ENCODE results near the gene PDE6G. TPM values are rescaled to one million over a fixed set of nuclear protein-coding genes. Genes with fewer than 3 reads are reported as not detected.

PDE6G gene
- total and polyA plus RNA-seq, 2 of the 8 experiments (the other 6 are each of a cell fraction or from before 2014, with no cell fraction given) = 5.8 to 12.9 TPM

DNA sequence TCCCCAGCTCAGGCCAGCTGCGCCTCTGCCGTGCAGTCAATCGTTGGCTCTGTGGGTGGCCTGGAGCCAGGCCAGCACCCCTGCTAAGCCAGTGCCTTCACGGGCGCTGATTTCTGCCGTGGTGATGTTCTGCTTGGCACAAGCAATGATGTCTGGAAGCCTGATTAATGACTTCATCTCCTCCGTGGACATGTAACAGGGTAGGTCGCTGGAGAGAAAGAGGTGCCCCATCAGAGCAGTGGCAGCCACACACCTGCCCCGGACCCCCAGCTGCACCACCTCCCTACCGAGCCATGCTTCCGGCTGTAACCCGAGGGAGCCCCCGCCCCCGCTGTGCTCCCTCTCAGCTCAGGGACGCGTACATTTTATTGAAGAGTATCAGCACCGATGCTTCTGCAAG lies 25.3 kb upstream of the PDE6G start:
- H3K23me2 ChIP-seq (ENCODE audit: low read depth, low read length) = peaks cover 12% of the 10 kb centered on the region
- H2BK120ac ChIP-seq (replicated peaks; ENCODE audit: low read depth, low read length) = no peak overlapping the region
- H3K4me3 ChIP-seq (ENCODE audit: extremely low read depth in 1 of 4, insufficient read depth in 2 of 4, low read depth in 3 of 4, low read length in 4 of 4) = no peak overlapping the region
- peaks cover 0 to 22% of the 10 kb centered on the region in 2 experiments for H4K20me1 ChIP-seq (replicated peaks in 1 of 2; ENCODE audit: control insufficient read depth in 1 of 2, insufficient read depth in 2 of 2, low read length in 2 of 2)
- no peak overlapping the region for H3K14ac ChIP-seq (ENCODE audit: insufficient read length)
- TF ChIP-seq RNF2 (IDR thresholded peaks at IDR 0.05; ENCODE audit: borderline replicate concordance, low read depth, low read length, missing control alignments, poor library complexity, severe bottlenecking) (no peak), RXRA (IDR thresholded peaks at IDR 0.05; ENCODE audit: insufficient read depth, low read depth, low read length) (no peak), TAF7 (optimal IDR thresholded peaks at IDR 0.05; ENCODE audit: borderline replicate concordance, low read depth, low read length) (no peak), BACH1 (IDR thresholded peaks at IDR 0.05; ENCODE audit: low read length) (no peak), ZNF274 (IDR thresholded peaks at IDR 0.05; ENCODE audit: borderline replicate concordance, extremely low read depth, low read length) (no peak), BRCA1 (IDR thresholded peaks at IDR 0.05; ENCODE audit: low read depth, low read length) (no peak), MAFK (IDR thresholded peaks at IDR 0.05; ENCODE audit: low read depth, low read length) (no peak), RFX5 (IDR thresholded peaks at IDR 0.05; ENCODE audit: borderline replicate concordance, low read depth, low read length) (no peak)
- TF ChIP-seq, protein P1, sequence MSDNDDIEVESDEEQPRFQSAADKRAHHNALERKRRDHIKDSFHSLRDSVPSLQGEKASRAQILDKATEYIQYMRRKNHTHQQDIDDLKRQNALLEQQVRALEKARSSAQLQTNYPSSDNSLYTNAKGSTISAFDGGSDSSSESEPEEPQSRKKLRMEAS (IDR thresholded peaks at IDR 0.05) = no peak
- no peak overlapping the region for H3K27ac ChIP-seq (ENCODE audit: low read depth, low read length)
- H2BK15ac ChIP-seq (ENCODE audit: low read length) = no peak overlapping the region
- no peak overlapping the region for H2BK20ac ChIP-seq (ENCODE audit: low read length)
- DNase-seq (ENCODE audit: low read depth in 1 of 2, low spot score in 2 of 2) = no peak
- peaks cover 3 to 14% (median 7%) of the 10 kb centered on the region in 4 experiments; a peak in 6 of 7 replicates for H3K4me1 ChIP-seq (replicated peaks in 1 of 4; ENCODE audit: control insufficient read depth in 3 of 4, insufficient read depth in 4 of 4, low read length in 3 of 4)
- no peak overlapping the region for H3K23ac ChIP-seq (ENCODE audit: insufficient read length)
- no peaks in the 10 kb centered on the region for H3K9me3 ChIP-seq (ENCODE audit: insufficient read depth in 2 of 2, low read depth in 1 of 2, low read length in 1 of 2)
- H3K4me2 ChIP-seq (ENCODE audit: insufficient read depth in 1 of 2, low read depth in 2 of 2, low read length in 2 of 2) = no peak overlapping the region; a peak in 1 of 4 replicates
- H2AK5ac ChIP-seq (ENCODE audit: low read depth, low read length) = no peak overlapping the region
- no peak overlapping the region for H4K8ac ChIP-seq (ENCODE audit: extremely low read depth, insufficient read depth, low read length)
- H3K18ac ChIP-seq (ENCODE audit: extremely low read depth, low read length) = no peak overlapping the region
- H3K9ac ChIP-seq (replicated peaks in 1 of 4; ENCODE audit: extremely low read depth in 1 of 4, low read depth in 3 of 4, low read length in 3 of 4) = no peak overlapping the region
- no peak overlapping the region for H3K56ac ChIP-seq (replicated peaks; ENCODE audit: insufficient read length, low read depth, low read length)
- no peak overlapping the region for H4K91ac ChIP-seq (replicated peaks; ENCODE audit: insufficient read length, low read length)
- POLR2A ChIA-PET (ENCODE audit: partially characterized antibody) = interaction anchor here (0.6 to 28.4 kb wide), 5 partner anchors 11 to 45 kb away, joined by 4 to 436 read pairs (median 8); partner anchors contain the start of genes MRPL12, NPLOC4, SLC25A10 and TSPAN10
- no peak for FAIRE-seq
- 88% methylated on average over 17 of the region's 17 CpGs; no CpG with 5 or more reads in 1 of the 2 experiments for WGBS, 2 experiments (ENCODE audit: extremely low coverage in 1 of 2, insufficient coverage in 1 of 2, insufficient read length in 1 of 2, insufficient replicate concordance in 2 of 2, low coverage in 1 of 2, low lambda C conversion rate in 2 of 2, missing lambda C conversion rate in 1 of 2)
- no peak overlapping the region for H2BK12ac ChIP-seq (ENCODE audit: low read depth, low read length)
- peaks cover 15% of the 10 kb centered on the region for H3K79me1 ChIP-seq (ENCODE audit: low read depth, low read length)
- no peaks in the 10 kb centered on the region; a peak in 1 of 7 replicates for H3K27me3 ChIP-seq (replicated peaks in 1 of 4; ENCODE audit: control insufficient read depth in 3 of 4, extremely low read depth in 1 of 4, insufficient read depth in 3 of 4, low read length in 3 of 4)
- peaks cover 4 to 39% of the 10 kb centered on the region in 2 experiments; a peak in 3 of 4 replicates for H3K79me2 ChIP-seq (ENCODE audit: control insufficient read depth in 1 of 2, insufficient read depth in 2 of 2, low read length in 2 of 2)
- H2AFZ ChIP-seq (ENCODE audit: low read length) = no peak overlapping the region
- H2BK5ac ChIP-seq (ENCODE audit: low read depth, low read length) = no peak overlapping the region
- no peak overlapping the region for H4K5ac ChIP-seq (ENCODE audit: insufficient read length, low read depth, low read length)
- CTCF ChIA-PET (ENCODE audit: partially characterized antibody) = interaction anchor here (2.2 kb wide), 1 partner anchor 12 kb away, joined by 10 read pairs; no protein-coding TSS in a partner anchor
- H3K4ac ChIP-seq (replicated peaks; ENCODE audit: insufficient read length, low read depth, low read length) = no peak overlapping the region
- peaks cover 2 to 8% (median 6%) of the 10 kb centered on the region in 4 experiments; a peak in 5 of 8 replicates for H3K36me3 ChIP-seq (ENCODE audit: control insufficient read depth in 2 of 4, insufficient read depth in 4 of 4, low read length in 3 of 4)

All from H1 (cell line).